Measurements from ENCODE around the gene SKI. TPM values are rescaled to one million over a fixed set of nuclear protein-coding genes. Genes with fewer than 3 reads are reported as not detected.
"Not testable (repeated sequence)": the region's sequence is repeated elsewhere in the genome, so short reads cannot be mapped to it uniquely, and the experiment has no call there.

Gene SKI
- total and polyA plus RNA-seq, 5 donors: 35.6 to 83.1 (median 65.3) TPM

GRCh38 chr1:2292725-2293450, 64.8 kb downstream of the SKI start:
- peaks cover 43% of the 10 kb centered on the region for H3K4me1 ChIP-seq (ENCODE audit: control insufficient read depth, insufficient read depth, low read length)
- DNase-seq (peak in 1 of 3 donors; percentile 55), ATAC-seq (no peak)
- H3K4me3 ChIP-seq (ENCODE audit: low read length): no peak overlapping the region
- WGBS: 82% methylated on average over 30 of the region's 30 CpGs
- no peak overlapping the region for H3K27ac ChIP-seq (ENCODE audit: low read length)
- no peaks in the 10 kb centered on the region for H3K27me3 ChIP-seq (ENCODE audit: control insufficient read depth, insufficient read depth)
- no peaks in the 10 kb centered on the region for H3K9me3 ChIP-seq (ENCODE audit: control insufficient read depth, low read length)
- intact Hi-C loops (cut with DNase I): no loop called here

- DNase-seq: peak in 1 of 3 donors; percentile 56
- peaks cover 36% of the 10 kb centered on the region for H3K4me1 ChIP-seq (ENCODE audit: control insufficient read depth, insufficient read depth, low read length)
- no peak for ATAC-seq
- no peak overlapping the region for H3K27ac ChIP-seq (ENCODE audit: low read length)
- H3K4me3 ChIP-seq (ENCODE audit: low read length): no peak overlapping the region
- 40% methylated on average over 23 of the region's 23 CpGs for WGBS
- no peaks in the 10 kb centered on the region for H3K27me3 ChIP-seq (ENCODE audit: control insufficient read depth, insufficient read depth)
- intact Hi-C loops (cut with DNase I): no loop called here
- H3K9me3 ChIP-seq (ENCODE audit: control insufficient read depth, low read length): no peaks in the 10 kb centered on the region
Measured at GRCh38 chr1:2294033-2294724, 66.1 kb downstream of the SKI start.

- Histone ChIP-seq H3K9me3 (ENCODE audit: control insufficient read depth, low read length) (no peaks in the 10 kb centered on the region), H3K4me3 (ENCODE audit: low read length) (no peak overlapping the region), H3K27me3 (ENCODE audit: control insufficient read depth, insufficient read depth) (no peaks in the 10 kb centered on the region), H3K27ac (ENCODE audit: low read length) (no peak overlapping the region), H3K4me1 (ENCODE audit: control insufficient read depth, insufficient read depth, low read length) (peaks cover 37% of the 10 kb centered on the region)
- intact Hi-C loops (cut with DNase I): no loop called here
- 71% methylated on average over 5 of the region's 5 CpGs for WGBS
- peak in 1 of 3 donors; percentile 59 for DNase-seq
- no peak for ATAC-seq
Measured at GRCh38 chr1:2294725-2295078, 66.6 kb downstream of the SKI start.

- no peak overlapping the region for H3K4me3 ChIP-seq (ENCODE audit: low read length)
- no peak for ATAC-seq
- H3K27me3 ChIP-seq (ENCODE audit: control insufficient read depth, insufficient read depth): no peaks in the 10 kb centered on the region
- H3K9me3 ChIP-seq (ENCODE audit: control insufficient read depth, low read length): no peaks in the 10 kb centered on the region
- H3K4me1 ChIP-seq (ENCODE audit: control insufficient read depth, insufficient read depth, low read length): peaks cover 36% of the 10 kb centered on the region
- H3K27ac ChIP-seq (ENCODE audit: low read length): no peak overlapping the region
- peak in 1 of 3 donors; percentile 26 for DNase-seq
- 90% methylated on average over 13 of the region's 13 CpGs for WGBS
- intact Hi-C loops (cut with DNase I): no loop called here
Measured at GRCh38 chr1:2295526-2295925, 67.4 kb downstream of the SKI start.

GRCh38 chr1:2296211-2296610, 68.1 kb downstream of the SKI start:
- intact Hi-C loops (cut with DNase I): not testable (repeated sequence)
- peaks cover 36% of the 10 kb centered on the region for H3K4me1 ChIP-seq (ENCODE audit: control insufficient read depth, insufficient read depth, low read length)

GRCh38 chr1:2296614-2297013, 68.5 kb downstream of the SKI start:
- intact Hi-C loops (cut with DNase I): no loop called here
- Histone ChIP-seq H3K27me3 (ENCODE audit: control insufficient read depth, insufficient read depth) (no peaks in the 10 kb centered on the region), H3K4me1 (ENCODE audit: control insufficient read depth, insufficient read depth, low read length) (peaks cover 37% of the 10 kb centered on the region), H3K27ac (ENCODE audit: low read length) (no peak overlapping the region), H3K4me3 (ENCODE audit: low read length) (no peak overlapping the region), H3K9me3 (ENCODE audit: control insufficient read depth, low read length) (no peaks in the 10 kb centered on the region)
- ATAC-seq: no peak
- DNase-seq: peak in 1 of 3 donors; percentile 44
- WGBS: 74% methylated on average over 18 of the region's 18 CpGs

More at GRCh38 chr1:2296211-2296610, 68.1 kb downstream of the SKI start:
- 62% methylated on average over 9 of the region's 9 CpGs for WGBS
- H3K4me3 ChIP-seq (ENCODE audit: low read length); H3K27me3 ChIP-seq (ENCODE audit: control insufficient read depth, insufficient read depth); H3K9me3 ChIP-seq (ENCODE audit: control insufficient read depth, low read length); DNase-seq; ATAC-seq; H3K27ac ChIP-seq (ENCODE audit: low read length): not testable (repeated sequence)

- intact Hi-C loops (cut with DNase I): no loop called here
- DNase-seq (peak in 2 of 3 donors; percentile 61 to 62), ATAC-seq (no peak)
- WGBS: 93% methylated on average over 35 of the region's 35 CpGs
- Histone ChIP-seq H3K4me1 (ENCODE audit: control insufficient read depth, insufficient read depth, low read length) (peaks cover 40% of the 10 kb centered on the region), H3K9me3 (ENCODE audit: control insufficient read depth, low read length) (no peaks in the 10 kb centered on the region), H3K4me3 (ENCODE audit: low read length) (no peak overlapping the region), H3K27ac (ENCODE audit: low read length) (no peak overlapping the region), H3K27me3 (ENCODE audit: control insufficient read depth, insufficient read depth) (no peaks in the 10 kb centered on the region)
Measured at GRCh38 chr1:2297246-2298011, 69.3 kb downstream of the SKI start.

- Histone ChIP-seq H3K4me3 (ENCODE audit: low read length) (no peak overlapping the region), H3K4me1 (ENCODE audit: control insufficient read depth, insufficient read depth, low read length) (peaks cover 32% of the 10 kb centered on the region), H3K27me3 (ENCODE audit: control insufficient read depth, insufficient read depth) (no peaks in the 10 kb centered on the region), H3K9me3 (ENCODE audit: control insufficient read depth, low read length) (no peaks in the 10 kb centered on the region), H3K27ac (ENCODE audit: low read length) (peak overlapping the region; percentile 40)
- WGBS: 80% methylated on average over 12 of the region's 12 CpGs
- intact Hi-C loops (cut with DNase I): no loop called here
- DNase-seq: peak in 2 of 3 donors; percentile 56 to 58
- no peak for ATAC-seq
Measured at GRCh38 chr1:2298685-2299084, 70.6 kb downstream of the SKI start.

- DNase-seq (peak; percentile 79 to 91 (median 90)), ATAC-seq (peak; percentile 50 to 71)
- Histone ChIP-seq H3K4me1 (ENCODE audit: control insufficient read depth, insufficient read depth, low read length) (peaks cover 31% of the 10 kb centered on the region), H3K27me3 (ENCODE audit: control insufficient read depth, insufficient read depth) (no peaks in the 10 kb centered on the region), H3K4me3 (ENCODE audit: low read length) (no peak overlapping the region), H3K9me3 (ENCODE audit: control insufficient read depth, low read length) (no peaks in the 10 kb centered on the region), H3K27ac (ENCODE audit: low read length) (peak overlapping the region; percentile 40)
- intact Hi-C loops (cut with DNase I): no loop called here
- 32% methylated on average over 24 of the region's 24 CpGs for WGBS
Measured at GRCh38 chr1:2299131-2299627, 71.1 kb downstream of the SKI start.

- DNase-seq (peak in 2 of 3 donors; percentile 69), ATAC-seq (peak; percentile 5 to 10)
- Histone ChIP-seq H3K4me1 (ENCODE audit: control insufficient read depth, insufficient read depth, low read length) (peaks cover 25% of the 10 kb centered on the region), H3K27me3 (ENCODE audit: control insufficient read depth, insufficient read depth) (no peaks in the 10 kb centered on the region), H3K27ac (ENCODE audit: low read length) (peak overlapping the region; percentile 40), H3K9me3 (ENCODE audit: control insufficient read depth, low read length) (no peaks in the 10 kb centered on the region), H3K4me3 (ENCODE audit: low read length) (no peak overlapping the region)
- intact Hi-C loops (cut with DNase I): loop anchor here in 2 of 4 donors (5.0 kb wide), 1 partner anchor 68 kb away; no protein-coding TSS in a partner anchor
- 44% methylated on average over 32 of the region's 32 CpGs for WGBS
Measured at GRCh38 chr1:2300004-2300771, 72.1 kb downstream of the SKI start.

Measured in right cardiac atrium (tissue), 5 donors.